Measurements from ENCODE around the gene ZNF513.
A peak's percentile ranks its signal among the peaks of the same experiment; 100 is the strongest.
"Not testable (repeated sequence)": the region's sequence is repeated elsewhere in the genome, so short reads cannot be mapped to it uniquely, and the experiment has no call there.

The ZNF513 gene, protein sequence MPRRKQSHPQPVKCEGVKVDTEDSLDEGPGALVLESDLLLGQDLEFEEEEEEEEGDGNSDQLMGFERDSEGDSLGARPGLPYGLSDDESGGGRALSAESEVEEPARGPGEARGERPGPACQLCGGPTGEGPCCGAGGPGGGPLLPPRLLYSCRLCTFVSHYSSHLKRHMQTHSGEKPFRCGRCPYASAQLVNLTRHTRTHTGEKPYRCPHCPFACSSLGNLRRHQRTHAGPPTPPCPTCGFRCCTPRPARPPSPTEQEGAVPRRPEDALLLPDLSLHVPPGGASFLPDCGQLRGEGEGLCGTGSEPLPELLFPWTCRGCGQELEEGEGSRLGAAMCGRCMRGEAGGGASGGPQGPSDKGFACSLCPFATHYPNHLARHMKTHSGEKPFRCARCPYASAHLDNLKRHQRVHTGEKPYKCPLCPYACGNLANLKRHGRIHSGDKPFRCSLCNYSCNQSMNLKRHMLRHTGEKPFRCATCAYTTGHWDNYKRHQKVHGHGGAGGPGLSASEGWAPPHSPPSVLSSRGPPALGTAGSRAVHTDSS

GRCh38 chr2:27380626-27381545 lies at the start of gene ZNF513:
Gene ZNF513, minus strand, starts transcription at chr2:27380734. Its CDS starts 208 bp downstream, at chr2:27380526.
- H3K9me3 ChIP-seq (ENCODE audit: control insufficient read depth, low read length), result no peaks in the 10 kb centered on the region
- peak within 1 kb of the TSS; percentile 95 for H3K4me2 ChIP-seq (ENCODE audit: low read length)
- no peaks in the 10 kb centered on the region for H3K27me3 ChIP-seq (ENCODE audit: control insufficient read depth, insufficient read depth, low read length)
- peak within 1 kb of the TSS; percentile 74 for H3K4me3 ChIP-seq (ENCODE audit: low read depth, low read length)
- peak within 1 kb of the TSS; percentile 86 for H3K27ac ChIP-seq
- H3K4me1 ChIP-seq, result peaks cover 6% of the 10 kb centered on the region
- TF ChIP-seq CTCF (IDR thresholded peaks at IDR 0.05), result no peak
- no peaks in the 10 kb centered on the region for H3K36me3 ChIP-seq (ENCODE audit: control insufficient read depth, insufficient read depth, low read length)
- no peaks in the 10 kb centered on the region for H3K79me2 ChIP-seq
- H3K9ac ChIP-seq, result peak within 1 kb of the TSS; percentile 68
- H2AFZ ChIP-seq, result peak within 1 kb of the TSS; percentile 91

DNA sequence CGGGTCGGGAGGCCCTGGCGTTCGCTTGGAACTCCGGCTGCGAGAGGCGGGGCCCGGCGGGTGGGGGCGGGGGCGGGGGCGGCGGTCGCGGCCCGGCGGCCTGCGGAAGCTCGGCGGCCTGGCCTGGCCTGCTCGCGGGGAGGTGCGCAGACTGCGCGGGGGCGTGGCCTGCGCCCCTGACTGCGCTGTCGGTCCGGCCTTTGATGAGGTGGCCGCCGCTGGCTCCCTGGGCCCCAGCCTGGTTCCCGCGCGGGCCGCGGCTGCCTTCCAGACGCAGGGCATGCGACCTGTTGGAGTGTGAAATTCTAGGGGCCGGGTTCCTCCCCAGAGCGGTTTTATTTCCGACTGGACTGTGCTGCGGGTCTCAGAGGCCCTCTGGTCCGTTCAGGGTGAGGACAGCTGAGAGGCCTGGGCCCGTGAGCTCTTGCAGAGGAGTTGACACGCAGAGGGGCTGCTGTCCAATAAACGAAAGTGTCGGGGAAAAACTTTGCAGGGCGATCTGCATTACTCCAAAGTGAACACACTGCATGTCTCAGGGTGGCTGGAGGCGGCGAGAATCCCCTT lies 48.5 kb upstream of the ZNF513 start:
- no peaks in the 10 kb centered on the region for H3K27me3 ChIP-seq (ENCODE audit: control insufficient read depth, insufficient read depth, low read length)
- peak overlapping the region; percentile 94 for H3K4me2 ChIP-seq (ENCODE audit: low read length)
- H2AFZ ChIP-seq, result peak overlapping the region; percentile 93
- no peaks in the 10 kb centered on the region for H3K36me3 ChIP-seq (ENCODE audit: control insufficient read depth, insufficient read depth, low read length)
- no peak for TF ChIP-seq CTCF (IDR thresholded peaks at IDR 0.05)
- peaks cover 40% of the 10 kb centered on the region for H3K79me2 ChIP-seq
- peak overlapping the region; percentile 100 for H3K9ac ChIP-seq
- peak overlapping the region; percentile 98 for H3K4me3 ChIP-seq (ENCODE audit: low read depth, low read length)
- H3K9me3 ChIP-seq (ENCODE audit: control insufficient read depth, low read length), result no peaks in the 10 kb centered on the region
- peak overlapping the region; percentile 96 for H3K27ac ChIP-seq
- H3K4me1 ChIP-seq, result peaks cover 14% of the 10 kb centered on the region

DNA sequence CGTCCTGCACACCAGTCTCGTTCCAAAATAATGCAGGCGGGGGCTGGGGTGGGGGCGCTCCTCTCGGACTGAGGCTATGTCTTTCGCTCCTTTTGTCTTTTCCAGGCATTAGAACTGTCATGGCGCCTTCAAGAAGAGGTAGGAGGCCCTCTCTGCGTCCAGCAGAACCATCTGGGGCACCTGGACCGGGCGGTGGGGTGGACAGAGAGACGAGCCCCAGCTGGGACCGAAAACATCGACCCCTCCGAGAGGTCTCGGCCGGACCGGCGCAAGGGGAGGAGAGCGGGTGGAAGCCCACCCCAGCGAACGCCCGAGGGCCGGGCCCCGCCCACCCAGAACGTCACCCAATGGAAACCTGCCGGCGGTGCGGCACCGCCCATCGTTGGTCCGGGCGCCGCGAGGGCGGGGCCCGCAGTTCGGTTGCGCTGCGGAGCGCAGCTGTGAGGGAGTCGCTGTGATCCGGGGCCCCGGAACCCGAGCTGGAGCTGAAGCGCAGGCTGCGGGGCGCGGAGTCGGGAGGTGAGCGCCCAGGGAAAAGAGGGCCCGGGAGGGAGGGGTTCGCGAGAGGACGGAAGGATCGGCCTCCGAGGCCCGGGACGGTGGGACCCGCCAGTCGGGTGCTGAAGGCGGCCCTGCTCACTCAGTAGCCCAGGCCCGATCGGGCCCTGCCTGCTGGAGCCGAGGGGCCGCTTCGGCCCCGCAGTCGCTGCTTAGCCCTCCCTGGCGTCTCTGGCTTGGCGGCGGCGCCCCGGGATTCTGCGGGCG lies 47.9 kb upstream of the ZNF513 start, which contains the start of gene NRBP1:
Gene NRBP1 (plus strand): TSS at position 419 of the 765 bp plus-strand sequence. CDS start 4,643 bp downstream, outside the sequence.
- Histone ChIP-seq H3K27ac (peak within 1 kb of the TSS; percentile 96), H3K4me1 (peaks cover 14% of the 10 kb centered on the region), H3K4me2 (ENCODE audit: low read length) (peak within 1 kb of the TSS; percentile 94), H3K9ac (peak within 1 kb of the TSS; percentile 100), H3K9me3 (ENCODE audit: control insufficient read depth, low read length) (no peaks in the 10 kb centered on the region), H3K36me3 (ENCODE audit: control insufficient read depth, insufficient read depth, low read length) (no peaks in the 10 kb centered on the region), H2AFZ (peak within 1 kb of the TSS; percentile 93), H3K27me3 (ENCODE audit: control insufficient read depth, insufficient read depth, low read length) (no peaks in the 10 kb centered on the region), H3K79me2 (peaks cover 40% of the 10 kb centered on the region), H3K4me3 (ENCODE audit: low read depth, low read length) (peak within 1 kb of the TSS; percentile 98)
- TF ChIP-seq CTCF (IDR thresholded peaks at IDR 0.05), result no peak

- no peaks in the 10 kb centered on the region for H3K36me3 ChIP-seq (ENCODE audit: control insufficient read depth, insufficient read depth, low read length)
- H3K79me2 ChIP-seq, result peaks cover 34% of the 10 kb centered on the region
- no peaks in the 10 kb centered on the region for H3K9me3 ChIP-seq (ENCODE audit: control insufficient read depth, low read length)
- H3K4me1 ChIP-seq, result peaks cover 14% of the 10 kb centered on the region
- H3K27me3 ChIP-seq (ENCODE audit: control insufficient read depth, insufficient read depth, low read length), result no peaks in the 10 kb centered on the region
- H2AFZ ChIP-seq, result peak overlapping the region; percentile 93
- H3K27ac ChIP-seq, result peak overlapping the region; percentile 96
- no peak for TF ChIP-seq CTCF (IDR thresholded peaks at IDR 0.05)
- H3K9ac ChIP-seq, result no peak overlapping the region
- peak overlapping the region; percentile 82 for H3K4me2 ChIP-seq (ENCODE audit: low read length)
- peak overlapping the region; percentile 98 for H3K4me3 ChIP-seq (ENCODE audit: low read depth, low read length)
Observed at GRCh38 chr2:27427863-27428212, 47.3 kb upstream of the ZNF513 start.

GRCh38 chr2:27425039-27425438 lies 44.5 kb upstream of the ZNF513 start:
- H3K27ac ChIP-seq; H3K27me3 ChIP-seq (ENCODE audit: control insufficient read depth, insufficient read depth, low read length); H2AFZ ChIP-seq; H3K9ac ChIP-seq; H3K36me3 ChIP-seq (ENCODE audit: control insufficient read depth, insufficient read depth, low read length); H3K4me2 ChIP-seq (ENCODE audit: low read length); H3K4me3 ChIP-seq (ENCODE audit: low read depth, low read length); H3K9me3 ChIP-seq (ENCODE audit: control insufficient read depth, low read length); H3K4me1 ChIP-seq: not testable (repeated sequence)
- H3K79me2 ChIP-seq, result peaks cover 10% of the 10 kb centered on the region

All from parathyroid adenoma (tissue), 2 donors.